A549 treated with dexamethasone at 1 μM for 4 hours (cell line): ENCODE measurements around the gene TRAPPC2L. TPM values are rescaled to one million over a fixed set of nuclear protein-coding genes. Genes with fewer than 3 reads are reported as not detected.

Experiments used
- total RNA-seq: library from RNA; stranded (reverse); fragments of 200-300 nt; extraction: Qiagen RNA extraction; gene quantifications from 5 replicates; pipeline ENCODE4 v1.2.3, GENCODE V29; 2022

The TRAPPC2L gene
- total RNA-seq: 80.7 to 133 TPM (median 96.2 TPM) in 5 replicates

GRCh38 chr16:88856828-88857727 lies at the start of gene TRAPPC2L, which contains the start of gene GALNS:
TSS of gene TRAPPC2L (plus strand) at chr16:88857127. CDS start at chr16:88857151, 24 bp downstream.
TSS of gene GALNS (minus strand) at chr16:88856947. CDS start at chr16:88856877, 70 bp downstream.

GRCh38 chr16:88811769-88812512 lies 45.0 kb upstream of the TRAPPC2L start, which contains the start of gene APRT:
TSS of gene APRT (minus strand) at chr16:88811928. CDS start at chr16:88811899, 29 bp downstream.

GRCh38 chr16:88866151-88866920 lies 9.4 kb downstream of the TRAPPC2L start, which contains the start of gene PABPN1L:
TSS of gene PABPN1L (minus strand) at chr16:88866660. CDS start at chr16:88866606, 54 bp downstream.

Other genes starting within 250 kb of the TRAPPC2L start
- gene IL17C, start 218.6 kb upstream of the TRAPPC2L start, total RNA-seq: not detected in 5 replicates
- gene CYBA, start 206.1 kb upstream of the TRAPPC2L start, total RNA-seq: 216 to 306 TPM (median 283 TPM) in 5 replicates
- gene MVD, start 194.0 kb upstream of the TRAPPC2L start, total RNA-seq: 16.9 to 23.2 TPM (median 17.9 TPM) in 5 replicates
- gene SNAI3, start 170.6 kb upstream of the TRAPPC2L start, total RNA-seq: 0.08 to 0.19 TPM (median 0.14 TPM) in 5 replicates
- gene RNF166, start 150.7 kb upstream of the TRAPPC2L start, total RNA-seq: 11.1 to 16.3 TPM (median 15.1 TPM) in 5 replicates
- gene CTU2, start 150.6 kb upstream of the TRAPPC2L start, total RNA-seq: 23.5 to 34.8 TPM (median 30.7 TPM) in 5 replicates
- 79.2 to 137 TPM (median 122 TPM) in 5 replicates for gene PIEZO1, start 71.9 kb upstream of the TRAPPC2L start, total RNA-seq
- 21.2 to 32.5 TPM (median 30.5 TPM) in 5 replicates for gene CDT1, start 53.3 kb upstream of the TRAPPC2L start, total RNA-seq
- gene APRT, start 45.2 kb upstream of the TRAPPC2L start, total RNA-seq: 336 to 435 TPM (median 385 TPM) in 5 replicates
- gene GALNS, start 180 bp upstream of the TRAPPC2L start, total RNA-seq: 33.6 to 49.8 TPM (median 48.4 TPM) in 5 replicates
- gene PABPN1L, start 9.5 kb downstream of the TRAPPC2L start, total RNA-seq: not detected in 5 replicates
- gene CBFA2T3, start 120.1 kb downstream of the TRAPPC2L start, total RNA-seq: 0.88 to 1.5 TPM (median 1.0 TPM) in 5 replicates
- gene ACSF3, start 236.7 kb downstream of the TRAPPC2L start, total RNA-seq: 13.8 to 20.0 TPM (median 18.2 TPM) in 5 replicates